C4-2B (cell line): ENCODE results near the gene COX17.

Experiments
- ZFX ChIP-seq: fragments of 450-650 bp; IDR thresholded peaks from 2 replicates; pipeline ENCODE4 v1.6.1; 2017
- TF ChIP-seq, protein P1 (sequence below): fragments of 450-650 bp; conservative IDR thresholded peaks from 2 replicates; pipeline ENCODE4 v1.5.1; 2017; ENCODE audit warnings: mild to moderate bottlenecking

DNA sequence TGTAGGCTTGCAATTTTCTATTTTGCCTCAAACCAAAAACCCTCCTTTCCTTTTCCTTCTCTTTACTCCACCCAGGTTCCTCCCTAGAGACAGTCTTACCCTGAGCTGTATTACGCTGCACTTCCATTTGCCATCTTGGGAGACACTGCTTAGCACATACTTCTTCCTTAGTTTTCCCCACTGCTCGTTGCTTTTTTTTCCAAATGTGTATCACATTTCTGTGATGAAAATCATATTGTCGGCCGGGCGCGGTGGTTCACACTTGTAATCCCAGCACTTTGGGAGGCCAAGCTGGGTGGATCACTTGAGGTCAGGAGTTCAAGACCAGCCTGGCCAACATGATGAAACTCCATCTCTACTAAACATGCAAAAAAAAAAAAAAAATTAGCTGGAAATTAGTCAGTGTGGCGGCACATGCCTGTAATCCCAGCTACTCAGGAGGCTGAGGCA is 46.3 kb downstream of the COX17 start:
- TF ChIP-seq, protein P1, sequence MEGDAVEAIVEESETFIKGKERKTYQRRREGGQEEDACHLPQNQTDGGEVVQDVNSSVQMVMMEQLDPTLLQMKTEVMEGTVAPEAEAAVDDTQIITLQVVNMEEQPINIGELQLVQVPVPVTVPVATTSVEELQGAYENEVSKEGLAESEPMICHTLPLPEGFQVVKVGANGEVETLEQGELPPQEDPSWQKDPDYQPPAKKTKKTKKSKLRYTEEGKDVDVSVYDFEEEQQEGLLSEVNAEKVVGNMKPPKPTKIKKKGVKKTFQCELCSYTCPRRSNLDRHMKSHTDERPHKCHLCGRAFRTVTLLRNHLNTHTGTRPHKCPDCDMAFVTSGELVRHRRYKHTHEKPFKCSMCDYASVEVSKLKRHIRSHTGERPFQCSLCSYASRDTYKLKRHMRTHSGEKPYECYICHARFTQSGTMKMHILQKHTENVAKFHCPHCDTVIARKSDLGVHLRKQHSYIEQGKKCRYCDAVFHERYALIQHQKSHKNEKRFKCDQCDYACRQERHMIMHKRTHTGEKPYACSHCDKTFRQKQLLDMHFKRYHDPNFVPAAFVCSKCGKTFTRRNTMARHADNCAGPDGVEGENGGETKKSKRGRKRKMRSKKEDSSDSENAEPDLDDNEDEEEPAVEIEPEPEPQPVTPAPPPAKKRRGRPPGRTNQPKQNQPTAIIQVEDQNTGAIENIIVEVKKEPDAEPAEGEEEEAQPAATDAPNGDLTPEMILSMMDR: no peak
- no peak for TF ChIP-seq ZFX
